ENCODE results near the gene DENND1A.
"Not testable (repeated sequence)": the region's sequence is repeated elsewhere in the genome, so short reads cannot be mapped to it uniquely, and the experiment has no call there.

Gene DENND1A

GRCh38 chr9:123636805-123637204 is 293.1 kb downstream of the DENND1A start:
- DNase-seq (ENCODE audit: low read depth in 1 of 2, low spot score in 1 of 2): not testable (repeated sequence)

- DNase-seq (ENCODE audit: low read depth in 1 of 2, low spot score in 1 of 2): no peak
These were observed 298.1 kb downstream of the DENND1A start for GRCh38 chr9:123631862-123632261.

DNA sequence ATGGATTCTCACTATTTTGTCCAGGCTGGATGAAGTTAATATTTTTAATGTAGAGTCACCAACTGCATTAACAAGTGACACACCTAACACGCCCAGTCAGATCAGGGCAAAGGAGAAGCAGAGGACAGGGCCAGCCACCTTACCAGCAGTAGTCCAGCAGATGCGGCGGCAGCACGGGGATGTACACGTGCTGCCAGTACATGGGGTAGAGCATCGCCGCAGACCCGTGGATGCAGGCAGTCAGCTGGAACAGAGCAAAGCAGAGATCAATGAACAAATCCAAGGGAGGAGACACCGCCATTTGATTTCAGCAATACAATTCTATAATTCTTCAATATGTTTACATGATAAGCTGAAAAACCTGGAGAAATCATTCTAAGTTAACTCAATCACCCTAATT is 299.7 kb downstream of the DENND1A start:
- no peak for DNase-seq (ENCODE audit: low read depth in 1 of 2, low spot score in 1 of 2)

GRCh38 chr9:123629531-123629930 is 300.4 kb downstream of the DENND1A start:
- no peak for DNase-seq (ENCODE audit: low read depth in 1 of 2, low spot score in 1 of 2)

GRCh38 chr9:123622711-123623241 is 307.1 kb downstream of the DENND1A start:
- DNase-seq (ENCODE audit: low read depth in 1 of 2, low spot score in 1 of 2): no peak

GRCh38 chr9:123620239-123620638 is 309.7 kb downstream of the DENND1A start:
- DNase-seq (ENCODE audit: low read depth in 1 of 2, low spot score in 1 of 2): no peak

DNA sequence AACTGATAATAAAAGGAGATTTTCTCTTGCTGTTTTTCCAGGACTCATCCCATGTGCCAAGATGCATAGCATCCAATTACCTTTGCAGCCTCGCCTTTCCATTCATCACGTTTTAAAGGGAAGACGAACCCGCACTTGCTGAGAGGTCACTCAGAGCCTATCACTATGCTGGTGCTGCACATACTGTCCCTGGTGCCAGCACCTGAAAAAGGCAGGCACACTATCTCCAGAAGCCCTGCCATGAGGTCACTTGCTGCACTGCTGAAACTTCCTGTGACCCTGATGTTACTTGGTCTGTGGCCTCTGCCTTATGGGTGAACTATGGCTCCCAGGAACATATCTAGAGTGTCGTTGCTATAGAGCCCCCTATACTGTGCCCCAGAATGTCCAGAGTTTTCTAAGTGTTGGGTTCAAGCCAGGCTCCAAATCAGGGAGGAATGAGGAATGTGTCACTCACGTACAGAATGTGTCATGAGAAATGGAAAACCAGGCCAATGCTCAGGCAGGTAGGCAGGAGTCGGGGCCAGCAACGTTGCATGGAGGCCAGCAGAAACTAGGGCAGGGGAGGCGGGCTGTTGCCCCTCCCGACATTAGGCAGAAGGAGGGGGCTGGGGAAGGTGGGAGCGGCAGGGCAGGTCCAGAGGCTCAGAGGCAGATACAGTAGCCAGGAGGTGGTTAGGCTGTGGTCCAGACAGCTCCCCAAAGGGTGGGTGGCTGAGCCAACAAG is 311.8 kb downstream of the DENND1A start:
- DNase-seq (ENCODE audit: low read depth in 1 of 2, low spot score in 1 of 2): no peak

GRCh38 chr9:123617286-123617685 is 312.6 kb downstream of the DENND1A start:
- no peak for DNase-seq (ENCODE audit: low read depth in 1 of 2, low spot score in 1 of 2)

- no peak for DNase-seq (ENCODE audit: low read depth in 1 of 2, low spot score in 1 of 2)
These were observed 313.2 kb downstream of the DENND1A start for GRCh38 chr9:123616707-123617106.

DNA sequence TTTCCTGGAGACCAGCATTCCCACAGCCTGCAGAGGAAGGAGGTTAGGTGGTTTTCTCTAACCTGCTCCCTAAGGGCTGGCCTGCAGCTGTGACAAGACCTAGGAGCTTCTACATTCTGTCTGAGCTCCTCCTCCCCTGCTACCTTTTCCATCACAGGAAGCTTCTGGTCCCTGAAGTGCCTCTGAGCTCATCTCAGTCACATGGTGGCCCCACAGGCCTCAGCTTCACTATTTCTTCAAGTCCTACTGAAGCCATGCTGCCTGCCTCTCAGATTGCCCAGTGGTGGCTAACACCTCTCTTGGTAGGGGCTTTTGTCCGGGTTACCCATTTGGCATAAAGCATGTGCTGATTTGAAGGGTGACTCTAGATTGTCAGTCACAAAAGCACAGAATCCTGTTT is 314.5 kb downstream of the DENND1A start:
- DNase-seq (ENCODE audit: low read depth in 1 of 2, low spot score in 1 of 2): no peak

DNA sequence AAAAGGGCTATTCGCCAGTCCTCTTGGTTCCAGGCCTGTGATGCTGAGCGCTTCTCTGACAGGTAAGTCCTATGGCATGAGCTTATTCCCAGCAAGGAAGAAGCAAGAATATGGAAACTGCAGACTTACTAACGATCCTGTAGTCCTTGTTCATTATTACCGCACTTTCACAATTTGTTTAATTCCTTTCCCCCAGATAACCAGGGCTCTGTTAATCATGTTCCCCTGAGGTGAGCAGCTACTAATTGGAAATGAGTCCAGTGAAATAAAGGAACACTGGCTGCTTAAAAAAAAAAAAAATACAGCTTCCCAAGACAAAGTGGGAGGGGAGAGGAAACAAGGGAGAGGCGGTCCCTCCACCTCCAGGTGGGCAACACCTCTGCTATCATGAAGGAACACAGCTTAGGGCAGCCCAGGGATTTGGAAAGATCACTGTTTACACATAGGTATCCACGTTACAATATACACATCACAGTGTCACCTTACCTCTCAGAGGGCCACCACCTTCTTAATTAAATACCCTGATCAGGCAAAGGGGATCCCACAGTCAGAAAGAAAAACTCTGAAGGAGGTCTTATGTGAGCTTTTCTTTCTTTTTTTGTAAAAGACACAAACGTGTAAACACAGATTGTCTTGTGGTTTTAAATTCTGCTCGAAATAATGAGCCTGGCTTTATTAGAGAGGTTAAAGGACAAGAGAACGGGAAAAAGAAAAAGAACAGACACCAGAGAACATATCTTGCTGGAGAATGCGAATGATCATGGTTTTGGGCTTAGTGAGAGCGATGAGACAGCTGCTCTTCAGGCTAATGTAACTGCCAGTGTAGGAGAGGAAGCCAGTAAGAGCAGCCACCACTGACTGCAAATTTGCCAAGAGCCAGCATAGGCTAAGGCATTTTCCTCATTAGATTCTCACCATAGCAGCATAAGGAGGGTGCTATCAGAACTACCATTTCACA is 315.3 kb downstream of the DENND1A start:
- DNase-seq (ENCODE audit: low read depth in 1 of 2, low spot score in 1 of 2): no peak

GRCh38 chr9:123611226-123611625 is 318.7 kb downstream of the DENND1A start:
- DNase-seq (ENCODE audit: low read depth in 1 of 2, low spot score in 1 of 2): no peak

GRCh38 chr9:123609844-123610243 is 320.1 kb downstream of the DENND1A start:
- no peak for DNase-seq (ENCODE audit: low read depth in 1 of 2, low spot score in 1 of 2)

DNA sequence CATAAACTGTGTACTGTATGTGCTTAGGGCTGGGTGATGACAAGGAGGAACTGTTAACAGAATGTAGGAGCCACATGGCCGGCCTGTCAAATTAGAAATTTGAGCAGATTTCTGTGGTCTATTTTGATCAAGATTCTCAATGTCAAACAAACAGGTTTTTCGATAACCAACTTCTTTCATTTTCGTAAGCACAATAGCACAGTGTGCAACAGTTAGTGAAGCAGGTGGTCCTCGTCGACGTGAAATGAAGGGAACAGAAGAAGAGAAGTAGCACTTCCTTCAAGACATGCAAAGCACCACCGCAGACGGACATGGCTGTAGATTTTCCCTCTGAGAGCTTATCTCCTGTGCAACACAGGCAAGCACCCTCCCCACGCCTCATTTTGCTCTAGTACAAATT is 321.8 kb downstream of the DENND1A start:
- no peak for DNase-seq (ENCODE audit: low read depth in 1 of 2, low spot score in 1 of 2)

- DNase-seq (ENCODE audit: low read depth in 1 of 2, low spot score in 1 of 2): no peak
These were observed 322.4 kb downstream of the DENND1A start for GRCh38 chr9:123607479-123607878.

GRCh38 chr9:123606141-123606540 is 323.8 kb downstream of the DENND1A start:
- no peak for DNase-seq (ENCODE audit: low read depth in 1 of 2, low spot score in 1 of 2)

DNA sequence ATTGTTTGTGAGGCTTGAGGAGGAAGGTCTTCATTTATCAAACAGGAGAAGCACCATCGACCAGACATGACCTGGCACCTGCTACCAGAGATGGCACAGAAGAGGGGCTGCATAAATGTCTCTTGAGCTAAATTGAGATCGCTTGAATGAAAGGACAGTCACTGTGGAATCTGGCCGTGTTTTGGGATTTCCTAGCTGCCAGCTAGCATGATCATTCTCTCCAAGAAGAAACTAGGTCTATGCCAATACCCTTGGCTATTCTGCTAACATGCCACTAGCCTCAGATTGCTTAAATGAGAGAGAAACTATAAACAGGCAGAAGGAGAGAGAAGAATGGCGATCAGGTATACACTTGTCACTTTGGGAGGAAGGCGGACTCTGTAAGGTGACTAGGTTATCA is 324.6 kb downstream of the DENND1A start:
- DNase-seq (ENCODE audit: low read depth in 1 of 2, low spot score in 1 of 2): no peak

- no peak for DNase-seq (ENCODE audit: low read depth in 1 of 2, low spot score in 1 of 2)
These were observed 325.1 kb downstream of the DENND1A start for GRCh38 chr9:123604861-123605260.

DNA sequence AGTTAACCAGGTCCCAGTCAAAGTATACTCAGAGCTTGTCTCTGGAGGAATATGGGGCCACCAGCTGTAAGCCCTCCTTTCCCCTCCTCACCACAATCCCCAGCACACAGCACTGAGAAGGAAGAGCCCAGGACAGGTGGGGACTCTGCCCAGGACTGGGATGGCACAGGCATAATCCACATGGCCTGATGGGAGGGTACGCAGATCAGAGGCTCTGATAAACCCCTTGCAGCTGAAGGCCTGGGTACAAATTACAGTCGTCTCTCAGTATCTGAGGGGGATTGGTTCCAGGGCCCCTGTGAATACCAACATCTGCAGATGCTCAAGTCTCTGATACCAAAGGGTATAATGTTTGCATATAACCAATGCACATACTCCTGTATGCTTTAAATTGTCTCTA is 328.1 kb downstream of the DENND1A start:
- no peak for DNase-seq (ENCODE audit: low read depth in 1 of 2, low spot score in 1 of 2)

DNA sequence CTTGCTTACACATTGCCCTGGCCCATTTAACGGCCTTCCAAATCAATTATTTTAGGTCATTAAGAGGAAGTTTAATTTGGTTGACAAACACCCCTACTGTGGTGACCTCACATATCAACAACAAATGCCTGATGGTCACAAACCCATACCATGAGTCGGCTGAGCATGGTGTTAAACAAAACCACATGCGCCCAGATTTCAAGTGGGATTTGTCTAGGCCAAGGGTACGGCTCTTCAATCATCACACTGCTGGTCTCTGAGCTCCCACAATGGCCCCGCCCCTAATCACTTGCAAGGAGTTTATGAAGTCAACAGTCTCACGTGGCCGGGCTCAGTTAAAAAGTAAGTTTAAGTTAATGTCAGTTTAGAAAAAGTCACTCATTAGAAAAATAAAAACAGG is 330.1 kb downstream of the DENND1A start:
- DNase-seq (ENCODE audit: low read depth in 1 of 2, low spot score in 1 of 2): no peak

DNA sequence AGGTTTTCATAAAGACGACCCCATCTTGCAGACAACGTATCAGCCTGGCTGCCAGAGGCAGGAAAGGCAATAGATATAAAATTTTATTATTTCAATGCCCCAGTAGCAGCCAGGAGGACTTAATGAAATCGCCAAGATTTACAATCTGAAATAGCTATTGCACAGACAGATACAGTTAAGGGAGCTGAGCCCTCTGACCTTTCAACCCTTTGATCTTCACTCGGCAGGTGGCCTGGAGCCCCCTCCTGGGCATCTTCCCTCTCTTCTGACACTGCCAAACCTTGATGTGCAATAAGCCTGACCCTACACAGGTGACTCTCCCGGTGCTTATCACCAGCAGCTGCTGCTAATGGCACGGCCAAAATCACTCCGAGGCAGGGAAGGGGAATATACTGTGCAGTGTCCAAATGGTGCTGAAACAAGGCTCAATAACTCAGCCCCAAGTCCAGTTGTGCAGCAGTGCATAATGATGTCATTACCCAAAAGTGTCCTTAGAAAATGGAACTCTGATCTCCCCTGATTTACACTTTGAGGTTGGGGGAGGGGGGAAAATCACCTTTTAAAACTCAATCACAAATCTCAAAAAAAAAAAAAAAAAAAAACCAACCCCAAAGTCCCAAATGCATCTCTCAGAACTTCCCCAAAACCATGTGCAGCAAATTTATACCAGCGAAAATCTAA is 331.9 kb downstream of the DENND1A start:
- DNase-seq (ENCODE audit: low read depth in 1 of 2, low spot score in 1 of 2): no peak

Data from activated CD4-positive, alpha-beta T cell treated with anti-CD3 and anti-CD28 coated beads, Interleukin-2, amount 50 U/mL, for 24 hours (primary cell).